Erythroblast (primary cell): ENCODE results near the gene SETD6.

ENCODE experiments used
- GATA1 ChIP-seq: IDR thresholded peaks from 2 replicates; pipeline ENCODE4 v1.6.1; 2011; ENCODE audit warnings: low read depth, mild to moderate bottlenecking, control low read depth, low read length, moderate library complexity
- POLR2A ChIP-seq: IDR thresholded peaks from 2 replicates; pipeline ENCODE4 v1.6.1; 2011; ENCODE audit warnings: mild to moderate bottlenecking, low read length

DNA sequence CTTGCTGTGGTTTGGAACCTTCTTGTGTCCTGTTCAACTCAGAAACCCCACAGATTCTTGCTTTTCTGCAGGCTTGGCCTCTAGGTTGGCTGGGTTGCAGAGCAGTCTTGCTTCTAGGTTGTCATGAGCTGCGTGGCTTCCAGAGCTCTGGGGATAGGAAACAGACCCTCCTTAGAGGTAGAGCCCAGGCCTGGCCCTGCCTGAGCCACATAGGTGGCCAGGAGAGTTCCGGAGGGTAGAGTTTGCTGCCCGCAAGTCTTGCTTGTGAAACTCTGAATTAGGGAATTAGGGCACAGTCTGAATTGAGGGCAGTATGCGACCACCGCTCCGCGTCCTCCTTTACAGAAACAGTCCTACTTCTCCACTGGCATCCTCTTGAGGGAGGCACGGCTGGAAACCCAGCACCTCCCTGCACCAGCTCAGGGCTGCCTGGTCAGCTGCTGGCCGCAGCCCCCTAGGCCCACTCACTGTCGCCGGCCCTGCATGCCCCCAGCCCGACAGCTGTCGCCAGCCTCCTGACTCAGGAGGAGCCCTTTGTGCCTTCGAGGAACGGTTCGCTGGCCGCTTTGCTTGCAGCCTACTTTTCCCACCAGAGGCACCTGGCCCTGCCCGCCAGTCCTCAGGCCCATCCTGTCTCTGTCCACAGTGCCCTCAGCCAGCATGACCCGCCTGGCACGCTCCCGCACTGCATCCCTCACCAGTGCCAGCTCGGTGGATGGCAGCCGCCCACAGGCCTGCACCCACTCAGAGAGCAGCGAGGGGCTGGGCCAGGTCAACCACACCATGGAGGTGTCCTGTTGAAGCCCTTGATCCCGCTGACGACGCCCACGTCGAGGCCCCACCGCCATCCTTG lies 4.3 kb upstream of the SETD6 start:
- no peak for TF ChIP-seq POLR2A
- no peak for TF ChIP-seq GATA1
